ENCODE measurements around the gene LPAR3. TPM values are rescaled to one million over a fixed set of nuclear protein-coding genes. Genes with fewer than 3 reads are reported as not detected.

LPAR3 gene, protein sequence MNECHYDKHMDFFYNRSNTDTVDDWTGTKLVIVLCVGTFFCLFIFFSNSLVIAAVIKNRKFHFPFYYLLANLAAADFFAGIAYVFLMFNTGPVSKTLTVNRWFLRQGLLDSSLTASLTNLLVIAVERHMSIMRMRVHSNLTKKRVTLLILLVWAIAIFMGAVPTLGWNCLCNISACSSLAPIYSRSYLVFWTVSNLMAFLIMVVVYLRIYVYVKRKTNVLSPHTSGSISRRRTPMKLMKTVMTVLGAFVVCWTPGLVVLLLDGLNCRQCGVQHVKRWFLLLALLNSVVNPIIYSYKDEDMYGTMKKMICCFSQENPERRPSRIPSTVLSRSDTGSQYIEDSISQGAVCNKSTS
- not detected for total RNA-seq (2013)
- polyA plus RNA-seq = not detected
- polyA minus RNA-seq = not detected in 2 replicates
- total RNA-seq = 0.07 to 4.1 (median 0.30) reads per million in 11 experiments

DNA sequence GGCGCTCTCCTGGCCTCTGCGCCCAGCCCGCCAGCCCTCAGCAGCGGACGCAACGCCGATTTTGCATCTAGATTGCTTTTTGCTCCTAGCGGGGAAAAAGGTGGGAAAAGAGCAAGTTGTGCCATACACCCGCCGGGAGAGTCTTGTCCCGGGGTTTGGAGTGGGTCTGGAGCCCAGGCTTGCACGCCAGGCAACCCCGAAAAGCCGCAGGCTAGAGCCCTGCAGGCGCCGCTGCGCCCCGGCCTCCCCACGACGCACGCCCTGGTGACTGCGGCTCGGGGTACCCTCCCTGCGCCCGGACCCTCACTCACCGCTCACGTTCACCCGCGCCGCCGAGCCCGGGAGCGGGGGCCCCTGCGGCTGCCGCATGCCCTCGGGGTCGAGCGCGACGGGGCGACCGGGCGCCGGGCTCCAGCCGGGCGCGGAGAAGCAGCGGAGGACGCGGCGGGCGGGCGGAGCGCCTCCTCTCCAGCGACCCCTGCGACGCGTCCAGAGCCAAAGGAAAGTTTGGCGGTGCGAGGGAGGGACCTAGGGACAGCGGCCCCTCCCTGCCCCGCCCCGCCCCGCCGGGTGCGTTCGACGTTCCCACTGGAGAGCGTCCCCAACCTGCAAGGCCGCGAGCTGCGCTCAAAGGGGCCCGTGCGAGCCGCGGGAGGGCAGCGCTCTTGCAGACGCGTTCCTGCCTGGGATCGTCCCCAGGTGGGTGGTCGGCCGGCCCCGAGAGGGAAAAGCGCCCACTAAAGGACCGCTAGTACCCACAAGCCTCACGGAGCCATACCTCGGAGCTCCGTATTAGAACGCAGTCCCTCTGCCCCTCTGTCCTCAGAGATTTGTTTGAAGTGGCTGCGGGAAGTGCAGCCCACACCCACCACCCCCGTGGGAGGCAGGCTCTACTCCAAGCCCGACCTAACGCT, at the start of gene LPAR3:
TSS of gene LPAR3 (minus strand) at position 502 of the 914 bp plus-strand sequence. CDS start 27,086 bp downstream, outside the sequence.
- H3K4me3 ChIP-seq (replicated peaks in 1 of 3; ENCODE audit: low read depth in 2 of 3, low read length in 3 of 3) = peak within 1 kb of the TSS in 1 of 3 experiments; percentile 57
- no peak for DNase-seq
- intact Hi-C loops (cut with micrococcal nuclease) = loop anchor here in 1 of 2 donors (10.0 kb wide), 1 partner anchor 98 kb away; no protein-coding TSS in a partner anchor
- H3K9ac ChIP-seq (ENCODE audit: insufficient read depth, low read length, poor library complexity, severe bottlenecking) = peak within 1 kb of the TSS; percentile 2
- WGBS (ENCODE audit: insufficient coverage) = 1% methylated on average over 86 of the region's 93 CpGs
- H3K4me3 Mint-ChIP-seq = peak within 1 kb of the TSS; percentile 52 to 89
- TF ChIP-seq, protein P1, sequence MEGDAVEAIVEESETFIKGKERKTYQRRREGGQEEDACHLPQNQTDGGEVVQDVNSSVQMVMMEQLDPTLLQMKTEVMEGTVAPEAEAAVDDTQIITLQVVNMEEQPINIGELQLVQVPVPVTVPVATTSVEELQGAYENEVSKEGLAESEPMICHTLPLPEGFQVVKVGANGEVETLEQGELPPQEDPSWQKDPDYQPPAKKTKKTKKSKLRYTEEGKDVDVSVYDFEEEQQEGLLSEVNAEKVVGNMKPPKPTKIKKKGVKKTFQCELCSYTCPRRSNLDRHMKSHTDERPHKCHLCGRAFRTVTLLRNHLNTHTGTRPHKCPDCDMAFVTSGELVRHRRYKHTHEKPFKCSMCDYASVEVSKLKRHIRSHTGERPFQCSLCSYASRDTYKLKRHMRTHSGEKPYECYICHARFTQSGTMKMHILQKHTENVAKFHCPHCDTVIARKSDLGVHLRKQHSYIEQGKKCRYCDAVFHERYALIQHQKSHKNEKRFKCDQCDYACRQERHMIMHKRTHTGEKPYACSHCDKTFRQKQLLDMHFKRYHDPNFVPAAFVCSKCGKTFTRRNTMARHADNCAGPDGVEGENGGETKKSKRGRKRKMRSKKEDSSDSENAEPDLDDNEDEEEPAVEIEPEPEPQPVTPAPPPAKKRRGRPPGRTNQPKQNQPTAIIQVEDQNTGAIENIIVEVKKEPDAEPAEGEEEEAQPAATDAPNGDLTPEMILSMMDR (IDR thresholded peaks at IDR 0.05) = no peak
- H3K9me3 ChIP-seq (replicated peaks in 1 of 2; ENCODE audit: control insufficient read depth in 1 of 2, insufficient read depth in 1 of 2, low read length in 2 of 2) = peaks cover 0 to 9% of the 10 kb centered on the region in 2 donors
- H3K36me3 Mint-ChIP-seq = no peaks in the 10 kb centered on the region
- no peaks in the 10 kb centered on the region for H3K36me3 ChIP-seq (replicated peaks in 1 of 2; ENCODE audit: control insufficient read depth in 1 of 2, insufficient read depth in 2 of 2, low read length in 2 of 2)
- H3K27ac Mint-ChIP-seq = peak within 1 kb of the TSS in 1 of 7 donors; percentile 57
- no peaks in the 10 kb centered on the region for H4K20me1 ChIP-seq (ENCODE audit: insufficient read depth, low read length)
- peaks cover 23 to 30% of the 10 kb centered on the region in 2 donors for H3K4me1 ChIP-seq (ENCODE audit: control insufficient read depth in 1 of 2, insufficient read depth in 2 of 2, low read length in 2 of 2)
- H3K4me1 Mint-ChIP-seq = peaks cover 26% of the 10 kb centered on the region
- no peak within 1 kb of the TSS for H3K27ac ChIP-seq (ENCODE audit: low read depth in 1 of 2, low read length in 2 of 2)
- H3K9me3 Mint-ChIP-seq = peaks cover 0 to 5% (median 2%) of the 10 kb centered on the region in 7 donors
- peak within 1 kb of the TSS; percentile 66 for H3K4me2 ChIP-seq (replicated peaks; ENCODE audit: extremely low read depth, low read length, poor library complexity, severe bottlenecking)
- peaks cover 47% of the 10 kb centered on the region in 2 donors for H3K27me3 ChIP-seq (ENCODE audit: control insufficient read depth in 2 of 2, insufficient read depth in 2 of 2, low read length in 2 of 2)
- peaks cover 40 to 59% (median 55%) of the 10 kb centered on the region in 3 donors for H3K27me3 Mint-ChIP-seq (ENCODE audit: low read depth in 3 of 3)
- H2AFZ ChIP-seq (ENCODE audit: insufficient read depth, low read depth, low read length, poor library complexity, severe bottlenecking) = peak within 1 kb of the TSS; percentile 51
- no peaks in the 10 kb centered on the region for H3K79me2 ChIP-seq (ENCODE audit: insufficient read depth, low read length)

DNA sequence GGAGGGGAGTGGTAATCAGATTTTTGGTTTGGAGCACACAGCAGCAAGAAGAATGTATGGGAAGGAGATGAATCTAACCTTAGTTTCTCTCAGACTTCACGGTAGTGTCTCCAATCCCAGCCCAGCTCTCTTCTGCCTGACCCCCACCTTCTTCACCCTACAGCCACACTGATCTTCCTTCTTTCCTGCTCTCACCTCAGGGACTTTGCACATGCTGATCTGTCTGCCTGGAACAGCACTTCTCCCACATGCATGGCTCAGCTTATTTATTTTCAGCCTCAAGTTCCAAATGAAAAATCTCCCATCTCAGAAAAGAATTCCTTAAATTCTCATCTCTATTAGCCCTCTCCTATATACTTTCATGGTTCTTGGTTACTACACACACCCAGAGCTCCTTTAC, 48.8 kb upstream of the LPAR3 start:
- no peaks in the 10 kb centered on the region for H3K36me3 ChIP-seq (replicated peaks in 1 of 2; ENCODE audit: control insufficient read depth in 1 of 2, insufficient read depth in 2 of 2, low read length in 2 of 2)
- H4K20me1 ChIP-seq (ENCODE audit: insufficient read depth, low read length) = no peaks in the 10 kb centered on the region
- peaks cover 10 to 11% of the 10 kb centered on the region in 2 donors for H3K4me1 ChIP-seq (ENCODE audit: control insufficient read depth in 1 of 2, insufficient read depth in 2 of 2, low read length in 2 of 2)
- H3K4me3 ChIP-seq (replicated peaks in 1 of 3; ENCODE audit: low read depth in 2 of 3, low read length in 3 of 3) = no peak overlapping the region
- intact Hi-C loops (cut with micrococcal nuclease) = loop anchor here in 1 of 2 donors (5.0 kb wide), 2 partner anchors 170 to 310 kb away; no protein-coding TSS in a partner anchor
- Mint-ChIP-seq H3K36me3 (no peaks in the 10 kb centered on the region), H3K27ac (no peak overlapping the region), H3K4me1 (peaks cover 15% of the 10 kb centered on the region), H3K27me3 (ENCODE audit: low read depth in 3 of 3) (peaks cover 0 to 5% (median 2%) of the 10 kb centered on the region in 3 donors), H3K4me3 (no peak overlapping the region), H3K9me3 (no peaks in the 10 kb centered on the region)
- no CpG with 5 or more reads among the region's 1 CpG for WGBS (ENCODE audit: insufficient coverage)
- TF ChIP-seq, protein P1 (IDR thresholded peaks at IDR 0.05) = no peak
- H2AFZ ChIP-seq (ENCODE audit: insufficient read depth, low read depth, low read length, poor library complexity, severe bottlenecking) = no peak overlapping the region
- H3K4me2 ChIP-seq (replicated peaks; ENCODE audit: extremely low read depth, low read length, poor library complexity, severe bottlenecking) = no peak overlapping the region
- no peaks in the 10 kb centered on the region for H3K27me3 ChIP-seq (ENCODE audit: control insufficient read depth in 2 of 2, insufficient read depth in 2 of 2, low read length in 2 of 2)
- no peak overlapping the region for H3K27ac ChIP-seq (ENCODE audit: low read depth in 1 of 2, low read length in 2 of 2)
- no peak for DNase-seq
- H3K79me2 ChIP-seq (ENCODE audit: insufficient read depth, low read length) = no peaks in the 10 kb centered on the region
- H3K9ac ChIP-seq (ENCODE audit: insufficient read depth, low read length, poor library complexity, severe bottlenecking) = no peak overlapping the region
- H3K9me3 ChIP-seq (replicated peaks in 1 of 2; ENCODE audit: control insufficient read depth in 1 of 2, insufficient read depth in 1 of 2, low read length in 2 of 2) = no peaks in the 10 kb centered on the region

All from CD14-positive monocyte (primary cell).